ENCODE results near the gene C16orf74.

C16orf74 gene

GRCh38 chr16:85661740-85662481 is 89.0 kb downstream of the C16orf74 start:
- Histone ChIP-seq H3K27me3 (ENCODE audit: control insufficient read depth in 2 of 2, insufficient read depth in 2 of 2, low read length in 2 of 2) (no peaks in the 10 kb centered on the region), H3K4me3 (ENCODE audit: low read length in 2 of 2) (no peak overlapping the region), H3K9ac (ENCODE audit: low read depth in 1 of 2, low read length in 2 of 2) (no peak overlapping the region), H3K4me1 (ENCODE audit: control insufficient read depth in 2 of 2, insufficient read depth in 2 of 2, low read length in 2 of 2) (no peaks in the 10 kb centered on the region), H3K36me3 (ENCODE audit: control insufficient read depth in 2 of 2, insufficient read depth in 2 of 2, low read length in 2 of 2) (peaks cover 77 to 80% of the 10 kb centered on the region in 2 donors), H3K27ac (ENCODE audit: low read depth in 2 of 2, low read length in 2 of 2) (no peak overlapping the region), H3K9me3 (ENCODE audit: control insufficient read depth in 2 of 2, low read length in 2 of 2) (no peaks in the 10 kb centered on the region)

GRCh38 chr16:85660843-85661739 is 89.8 kb downstream of the C16orf74 start:
- no peaks in the 10 kb centered on the region for H3K4me1 ChIP-seq (ENCODE audit: control insufficient read depth in 2 of 2, insufficient read depth in 2 of 2, low read length in 2 of 2)
- H3K36me3 ChIP-seq (ENCODE audit: control insufficient read depth in 2 of 2, insufficient read depth in 2 of 2, low read length in 2 of 2) = peaks cover 77 to 79% of the 10 kb centered on the region in 2 donors
- H3K27ac ChIP-seq (ENCODE audit: low read depth in 2 of 2, low read length in 2 of 2) = no peak overlapping the region
- H3K27me3 ChIP-seq (ENCODE audit: control insufficient read depth in 2 of 2, insufficient read depth in 2 of 2, low read length in 2 of 2) = no peaks in the 10 kb centered on the region
- no peaks in the 10 kb centered on the region for H3K9me3 ChIP-seq (ENCODE audit: control insufficient read depth in 2 of 2, low read length in 2 of 2)
- H3K9ac ChIP-seq (ENCODE audit: low read depth in 1 of 2, low read length in 2 of 2) = no peak overlapping the region
- H3K4me3 ChIP-seq (ENCODE audit: low read length in 2 of 2) = no peak overlapping the region

DNA sequence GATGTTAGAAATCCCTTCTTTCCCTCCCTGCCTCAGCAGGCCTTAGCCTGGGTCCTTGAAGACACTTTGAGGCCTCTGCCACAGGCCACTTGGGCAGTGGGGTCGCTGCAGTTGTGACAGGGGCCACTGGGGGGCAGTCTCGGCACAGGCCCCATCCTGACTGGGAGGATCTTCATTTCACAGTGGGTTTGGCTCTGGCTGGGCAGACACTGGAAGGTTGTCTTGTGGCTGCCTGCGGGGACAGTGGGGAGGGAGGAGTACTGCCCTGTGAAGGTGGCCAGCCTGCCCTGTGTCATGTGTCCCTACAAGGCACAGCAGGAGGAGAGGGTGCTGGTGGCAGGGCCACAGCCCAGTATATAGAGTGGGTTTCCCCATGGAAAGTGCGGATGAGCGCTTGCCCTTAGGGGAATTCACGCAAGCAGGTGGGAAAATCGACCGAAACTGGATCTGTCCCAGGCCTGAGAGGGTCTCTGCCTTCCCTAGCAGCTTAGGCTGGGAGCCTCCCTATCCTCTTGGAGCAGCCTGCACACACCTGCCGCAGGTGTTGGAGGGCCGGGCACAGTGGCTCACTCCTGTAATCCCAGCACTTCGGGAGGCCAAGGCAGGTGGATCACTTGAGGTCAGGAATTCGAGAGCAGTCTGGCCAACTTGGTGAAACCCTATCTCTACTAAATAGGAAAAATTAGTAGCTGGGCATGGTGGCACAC is 90.9 kb downstream of the C16orf74 start:
- Histone ChIP-seq H3K4me1 (ENCODE audit: control insufficient read depth in 2 of 2, insufficient read depth in 2 of 2, low read length in 2 of 2) (no peaks in the 10 kb centered on the region), H3K36me3 (ENCODE audit: control insufficient read depth in 2 of 2, insufficient read depth in 2 of 2, low read length in 2 of 2) (peaks cover 77 to 79% of the 10 kb centered on the region in 2 donors), H3K27me3 (ENCODE audit: control insufficient read depth in 2 of 2, insufficient read depth in 2 of 2, low read length in 2 of 2) (no peaks in the 10 kb centered on the region), H3K4me3 (ENCODE audit: low read length in 2 of 2) (no peak overlapping the region), H3K9ac (ENCODE audit: low read depth in 1 of 2, low read length in 2 of 2) (no peak overlapping the region), H3K27ac (ENCODE audit: low read depth in 2 of 2, low read length in 2 of 2) (no peak overlapping the region), H3K9me3 (ENCODE audit: control insufficient read depth in 2 of 2, low read length in 2 of 2) (no peaks in the 10 kb centered on the region)

- no peak overlapping the region for H3K27ac ChIP-seq (ENCODE audit: low read depth in 2 of 2, low read length in 2 of 2)
- no peak overlapping the region for H3K4me3 ChIP-seq (ENCODE audit: low read length in 2 of 2)
- H3K4me1 ChIP-seq (ENCODE audit: control insufficient read depth in 2 of 2, insufficient read depth in 2 of 2, low read length in 2 of 2) = no peaks in the 10 kb centered on the region
- no peaks in the 10 kb centered on the region for H3K9me3 ChIP-seq (ENCODE audit: control insufficient read depth in 2 of 2, low read length in 2 of 2)
- peaks cover 74 to 79% of the 10 kb centered on the region in 2 donors for H3K36me3 ChIP-seq (ENCODE audit: control insufficient read depth in 2 of 2, insufficient read depth in 2 of 2, low read length in 2 of 2)
- H3K9ac ChIP-seq (ENCODE audit: low read depth in 1 of 2, low read length in 2 of 2) = no peak overlapping the region
- H3K27me3 ChIP-seq (ENCODE audit: control insufficient read depth in 2 of 2, insufficient read depth in 2 of 2, low read length in 2 of 2) = no peaks in the 10 kb centered on the region
Observed at GRCh38 chr16:85659336-85659735, 91.6 kb downstream of the C16orf74 start.

GRCh38 chr16:85658504-85659326 is 92.2 kb downstream of the C16orf74 start:
- no peak overlapping the region for H3K27ac ChIP-seq (ENCODE audit: low read depth in 2 of 2, low read length in 2 of 2)
- H3K4me3 ChIP-seq (ENCODE audit: low read length in 2 of 2) = no peak overlapping the region
- H3K9ac ChIP-seq (ENCODE audit: low read depth in 1 of 2, low read length in 2 of 2) = no peak overlapping the region
- H3K4me1 ChIP-seq (ENCODE audit: control insufficient read depth in 2 of 2, insufficient read depth in 2 of 2, low read length in 2 of 2) = no peaks in the 10 kb centered on the region
- H3K36me3 ChIP-seq (ENCODE audit: control insufficient read depth in 2 of 2, insufficient read depth in 2 of 2, low read length in 2 of 2) = peaks cover 74 to 80% of the 10 kb centered on the region in 2 donors
- H3K9me3 ChIP-seq (ENCODE audit: control insufficient read depth in 2 of 2, low read length in 2 of 2) = no peaks in the 10 kb centered on the region
- no peaks in the 10 kb centered on the region for H3K27me3 ChIP-seq (ENCODE audit: control insufficient read depth in 2 of 2, insufficient read depth in 2 of 2, low read length in 2 of 2)

GRCh38 chr16:85657996-85658395 is 92.9 kb downstream of the C16orf74 start:
- no peak overlapping the region for H3K9ac ChIP-seq (ENCODE audit: low read depth in 1 of 2, low read length in 2 of 2)
- no peaks in the 10 kb centered on the region for H3K27me3 ChIP-seq (ENCODE audit: control insufficient read depth in 2 of 2, insufficient read depth in 2 of 2, low read length in 2 of 2)
- H3K4me1 ChIP-seq (ENCODE audit: control insufficient read depth in 2 of 2, insufficient read depth in 2 of 2, low read length in 2 of 2) = peaks cover 0 to 5% of the 10 kb centered on the region in 2 donors
- no peaks in the 10 kb centered on the region for H3K9me3 ChIP-seq (ENCODE audit: control insufficient read depth in 2 of 2, low read length in 2 of 2)
- no peak overlapping the region for H3K4me3 ChIP-seq (ENCODE audit: low read length in 2 of 2)
- no peak overlapping the region for H3K27ac ChIP-seq (ENCODE audit: low read depth in 2 of 2, low read length in 2 of 2)
- peaks cover 72 to 75% of the 10 kb centered on the region in 2 donors for H3K36me3 ChIP-seq (ENCODE audit: control insufficient read depth in 2 of 2, insufficient read depth in 2 of 2, low read length in 2 of 2)

All from mucosa of rectum (tissue), 2 donors.